ENCODE measurements around the gene PLPPR1. TPM values are rescaled to one million over a fixed set of nuclear protein-coding genes. Genes with fewer than 3 reads are reported as not detected.

The PLPPR1 gene
- polyA plus RNA-seq, 1 of the 3 experiments (the other 2 are of a cell fraction), result not detected

DNA sequence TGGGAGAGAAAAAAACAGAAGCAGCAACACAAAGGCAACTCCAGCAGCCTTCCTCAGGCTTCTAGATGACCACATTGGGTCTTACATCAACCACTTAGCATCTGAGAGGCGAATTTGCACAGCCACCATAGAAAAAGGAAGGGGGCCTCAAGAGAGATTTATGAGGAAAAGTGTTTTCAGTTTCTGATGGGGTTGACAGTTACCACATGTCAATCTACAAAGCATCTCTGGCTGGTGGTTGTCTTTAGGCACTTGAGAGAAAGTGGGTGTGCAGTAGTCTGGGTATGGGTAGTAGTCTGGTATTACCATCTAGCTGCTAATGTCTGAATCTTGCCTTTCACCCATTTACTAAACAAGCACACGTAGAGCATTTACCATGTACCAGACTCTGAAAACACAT lies 218.8 kb downstream of the PLPPR1 start:
- Histone ChIP-seq H4K20me1 (ENCODE audit: insufficient read depth) (no peaks in the 10 kb centered on the region), H3K9ac (no peak overlapping the region), H3K36me3 (replicated peaks in 1 of 2; ENCODE audit: control insufficient read depth in 1 of 2, insufficient read depth in 2 of 2, low read length in 1 of 2) (no peaks in the 10 kb centered on the region), H3K9me3 (no peaks in the 10 kb centered on the region), H3K4me3 (ENCODE audit: low read depth in 2 of 2, low read length in 1 of 2) (no peak overlapping the region), H3K4me1 (ENCODE audit: control insufficient read depth in 1 of 2, insufficient read depth in 2 of 2, low read depth in 1 of 2, low read length in 1 of 2) (no peaks in the 10 kb centered on the region), H3F3A (replicated peaks; ENCODE audit: insufficient read depth) (no peaks in the 10 kb centered on the region), H2AFZ (ENCODE audit: low read depth) (no peak overlapping the region), H3K9me2 (no peaks in the 10 kb centered on the region), H3K27me3 (ENCODE audit: insufficient read depth) (no peaks in the 10 kb centered on the region), H3K27ac (ENCODE audit: low read depth in 2 of 2, low read length in 1 of 2) (no peak overlapping the region), H3K4me2 (no peak overlapping the region), H3K79me2 (ENCODE audit: insufficient read depth) (no peaks in the 10 kb centered on the region)
- TF ChIP-seq CTCF (IDR thresholded peaks at IDR 0.05), result no peak
- TF ChIP-seq MEF2A (IDR thresholded peaks at IDR 0.05; ENCODE audit: borderline replicate concordance, low read depth), result no peak
- no peak for TF ChIP-seq GABPA (IDR thresholded peaks at IDR 0.05; ENCODE audit: low read depth)
- TF ChIP-seq CHD2 (IDR thresholded peaks at IDR 0.05; ENCODE audit: low read length, partially characterized antibody), result no peak
- TF ChIP-seq TCF12 (IDR thresholded peaks at IDR 0.05), result no peak
- no peak for TF ChIP-seq IRF3 (IDR thresholded peaks at IDR 0.05; ENCODE audit: low read depth, low read length)
- no peak for TF ChIP-seq EZH2phosphoT487 (IDR thresholded peaks at IDR 0.05; ENCODE audit: borderline replicate concordance, low read depth)
- TF ChIP-seq, protein P1, sequence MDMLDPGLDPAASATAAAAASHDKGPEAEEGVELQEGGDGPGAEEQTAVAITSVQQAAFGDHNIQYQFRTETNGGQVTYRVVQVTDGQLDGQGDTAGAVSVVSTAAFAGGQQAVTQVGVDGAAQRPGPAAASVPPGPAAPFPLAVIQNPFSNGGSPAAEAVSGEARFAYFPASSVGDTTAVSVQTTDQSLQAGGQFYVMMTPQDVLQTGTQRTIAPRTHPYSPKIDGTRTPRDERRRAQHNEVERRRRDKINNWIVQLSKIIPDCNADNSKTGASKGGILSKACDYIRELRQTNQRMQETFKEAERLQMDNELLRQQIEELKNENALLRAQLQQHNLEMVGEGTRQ (IDR thresholded peaks at IDR 0.05; ENCODE audit: borderline replicate concordance, low read depth, low read length), result no peak
- no peak for TF ChIP-seq TAF1 (IDR thresholded peaks at IDR 0.05; ENCODE audit: borderline replicate concordance, low read depth, low read length)
- TF ChIP-seq, protein P2, sequence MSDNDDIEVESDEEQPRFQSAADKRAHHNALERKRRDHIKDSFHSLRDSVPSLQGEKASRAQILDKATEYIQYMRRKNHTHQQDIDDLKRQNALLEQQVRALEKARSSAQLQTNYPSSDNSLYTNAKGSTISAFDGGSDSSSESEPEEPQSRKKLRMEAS (IDR thresholded peaks at IDR 0.05; ENCODE audit: low read depth), result no peak
- no peak for TF ChIP-seq FOXM1 (IDR thresholded peaks at IDR 0.05; ENCODE audit: low read depth)
- no peak for TF ChIP-seq RFX5 (IDR thresholded peaks at IDR 0.05; ENCODE audit: low read length)
- no peak for TF ChIP-seq USF1 (IDR thresholded peaks at IDR 0.05; ENCODE audit: borderline replicate concordance, low read depth)
- TF ChIP-seq ELF1 (IDR thresholded peaks at IDR 0.05), result no peak
- TF ChIP-seq PBX3 (IDR thresholded peaks at IDR 0.05), result no peak
- no peak for TF ChIP-seq MXI1 (IDR thresholded peaks at IDR 0.05; ENCODE audit: low read depth, low read length)
- TF ChIP-seq NFIC (IDR thresholded peaks at IDR 0.05; ENCODE audit: borderline replicate concordance), result no peak
- DNase-seq, result no peak
- ChIA-PET POLR2A (no interaction called here), CTCF (interaction anchor here (0.6 to 1.0 kb wide), 2 partner anchors 12 to 610 kb away, joined by 3 to 4 read pairs; no protein-coding TSS in a partner anchor)
- 0% methylated on average over 2 of the region's 2 CpGs for WGBS (ENCODE audit: low lambda C conversion rate)
